Prostate gland (tissue), 2 donors: ENCODE results near the gene VSTM2B.
"Not testable (repeated sequence)": the region's sequence is repeated elsewhere in the genome, so short reads cannot be mapped to it uniquely, and the experiment has no call there.

Experiments
- POLR2A ChIP-seq: fragments of 450-650 bp; IDR thresholded peaks from one replicate; pipeline ENCODE4 v1.6.1; 2016; ENCODE audit warnings: antibody characterized with exemption, mild to moderate bottlenecking
- POLR2AphosphoS5 ChIP-seq: sonication (generic); formaldehyde crosslinking; IDR thresholded peaks from one replicate; pipeline ENCODE4 v1.6.1; 2017; ENCODE audit warnings: antibody characterized with exemption
- TF ChIP-seq, protein P1 (sequence below), 4 experiments: fragments of 200-600 bp in 2 of 4; fragments of 450-650 bp in 2 of 4; sonication (generic) in 2 of 4; IDR thresholded peaks; 1 replicate in 3 of 4; 2 replicates in 1 of 4; pipeline ENCODE4 v1.5.1; 2016 to 2019; ENCODE audit warnings: antibody characterized with exemption in 4 of 4, mild to moderate bottlenecking in 2 of 4, moderate library complexity in 2 of 4

- TF ChIP-seq, protein P1, sequence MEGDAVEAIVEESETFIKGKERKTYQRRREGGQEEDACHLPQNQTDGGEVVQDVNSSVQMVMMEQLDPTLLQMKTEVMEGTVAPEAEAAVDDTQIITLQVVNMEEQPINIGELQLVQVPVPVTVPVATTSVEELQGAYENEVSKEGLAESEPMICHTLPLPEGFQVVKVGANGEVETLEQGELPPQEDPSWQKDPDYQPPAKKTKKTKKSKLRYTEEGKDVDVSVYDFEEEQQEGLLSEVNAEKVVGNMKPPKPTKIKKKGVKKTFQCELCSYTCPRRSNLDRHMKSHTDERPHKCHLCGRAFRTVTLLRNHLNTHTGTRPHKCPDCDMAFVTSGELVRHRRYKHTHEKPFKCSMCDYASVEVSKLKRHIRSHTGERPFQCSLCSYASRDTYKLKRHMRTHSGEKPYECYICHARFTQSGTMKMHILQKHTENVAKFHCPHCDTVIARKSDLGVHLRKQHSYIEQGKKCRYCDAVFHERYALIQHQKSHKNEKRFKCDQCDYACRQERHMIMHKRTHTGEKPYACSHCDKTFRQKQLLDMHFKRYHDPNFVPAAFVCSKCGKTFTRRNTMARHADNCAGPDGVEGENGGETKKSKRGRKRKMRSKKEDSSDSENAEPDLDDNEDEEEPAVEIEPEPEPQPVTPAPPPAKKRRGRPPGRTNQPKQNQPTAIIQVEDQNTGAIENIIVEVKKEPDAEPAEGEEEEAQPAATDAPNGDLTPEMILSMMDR (IDR thresholded peaks at IDR 0.05), result not testable (repeated sequence)
- TF ChIP-seq POLR2AphosphoS5, POLR2A: not testable (repeated sequence)
Measured at GRCh38 chr19:29545447-29545846, 19.7 kb downstream of the VSTM2B start.
